Measurements from ENCODE around the gene CTAGE9. TPM values are rescaled to one million over a fixed set of nuclear protein-coding genes. Genes with fewer than 3 reads are reported as not detected.

Gene CTAGE9
- total RNA-seq, 4 donors from 2014 or later: not detected

DNA sequence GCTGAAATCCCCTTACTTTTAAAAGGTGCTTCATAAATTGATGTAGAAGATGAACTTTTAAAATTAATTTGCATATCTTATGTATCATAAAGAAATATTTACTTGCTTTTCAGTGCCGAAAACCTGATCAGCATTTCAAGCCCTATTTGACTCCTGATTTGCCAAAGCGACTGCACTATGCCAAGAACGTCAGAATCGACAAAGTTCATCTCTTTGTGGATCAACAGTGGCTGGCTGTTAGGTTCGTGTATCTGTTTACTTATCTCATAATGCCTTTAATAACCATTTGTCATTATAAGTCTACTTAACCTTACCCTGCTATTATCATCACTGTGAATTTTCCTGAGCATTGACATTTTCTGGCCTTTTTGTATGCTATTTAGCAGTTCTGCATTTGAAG, 17.4 kb downstream of the CTAGE9 start:
- H3K27me3 ChIP-seq: no peaks in the 10 kb centered on the region
- WGBS, 2 donors (ENCODE audit: low coverage in 1 of 2): 73 to 81% methylated on average over 3 to 5 of the region's 5 CpGs
- H3K4me1 ChIP-seq: no peaks in the 10 kb centered on the region
- H3K9me3 ChIP-seq: no peaks in the 10 kb centered on the region
- H3K36me3 ChIP-seq: no peaks in the 10 kb centered on the region
- TF ChIP-seq POLR2A (IDR thresholded peaks at IDR 0.05): no peak
- no peak for TF ChIP-seq POLR2AphosphoS5 (IDR thresholded peaks at IDR 0.05)
- no peak for TF ChIP-seq EP300 (IDR thresholded peaks at IDR 0.05)
- no peak overlapping the region for H3K27ac ChIP-seq
- ATAC-seq: no peak
- no peak overlapping the region for H3K4me3 ChIP-seq

- ATAC-seq: no peak
- H3K36me3 ChIP-seq: no peaks in the 10 kb centered on the region
- no peak for TF ChIP-seq POLR2AphosphoS5 (IDR thresholded peaks at IDR 0.05)
- TF ChIP-seq, protein P1, sequence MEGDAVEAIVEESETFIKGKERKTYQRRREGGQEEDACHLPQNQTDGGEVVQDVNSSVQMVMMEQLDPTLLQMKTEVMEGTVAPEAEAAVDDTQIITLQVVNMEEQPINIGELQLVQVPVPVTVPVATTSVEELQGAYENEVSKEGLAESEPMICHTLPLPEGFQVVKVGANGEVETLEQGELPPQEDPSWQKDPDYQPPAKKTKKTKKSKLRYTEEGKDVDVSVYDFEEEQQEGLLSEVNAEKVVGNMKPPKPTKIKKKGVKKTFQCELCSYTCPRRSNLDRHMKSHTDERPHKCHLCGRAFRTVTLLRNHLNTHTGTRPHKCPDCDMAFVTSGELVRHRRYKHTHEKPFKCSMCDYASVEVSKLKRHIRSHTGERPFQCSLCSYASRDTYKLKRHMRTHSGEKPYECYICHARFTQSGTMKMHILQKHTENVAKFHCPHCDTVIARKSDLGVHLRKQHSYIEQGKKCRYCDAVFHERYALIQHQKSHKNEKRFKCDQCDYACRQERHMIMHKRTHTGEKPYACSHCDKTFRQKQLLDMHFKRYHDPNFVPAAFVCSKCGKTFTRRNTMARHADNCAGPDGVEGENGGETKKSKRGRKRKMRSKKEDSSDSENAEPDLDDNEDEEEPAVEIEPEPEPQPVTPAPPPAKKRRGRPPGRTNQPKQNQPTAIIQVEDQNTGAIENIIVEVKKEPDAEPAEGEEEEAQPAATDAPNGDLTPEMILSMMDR (IDR thresholded peaks at IDR 0.05): no peak
- TF ChIP-seq EP300 (IDR thresholded peaks at IDR 0.05): no peak
- TF ChIP-seq POLR2A (IDR thresholded peaks at IDR 0.05): no peak
- H3K27me3 ChIP-seq: no peaks in the 10 kb centered on the region
- no peaks in the 10 kb centered on the region for H3K4me1 ChIP-seq
- no peaks in the 10 kb centered on the region for H3K9me3 ChIP-seq
- H3K4me3 ChIP-seq: no peak overlapping the region
- no peak overlapping the region for H3K27ac ChIP-seq
Observed at GRCh38 chr6:131692589-131692988, 18.2 kb downstream of the CTAGE9 start.

GRCh38 chr6:131692031-131692430, 18.8 kb downstream of the CTAGE9 start:
- no peak overlapping the region for H3K27ac ChIP-seq
- ATAC-seq: no peak
- TF ChIP-seq EP300 (IDR thresholded peaks at IDR 0.05) (no peak), POLR2A (IDR thresholded peaks at IDR 0.05) (no peak)
- TF ChIP-seq, protein P1 (IDR thresholded peaks at IDR 0.05): no peak
- no peaks in the 10 kb centered on the region for H3K36me3 ChIP-seq
- no peaks in the 10 kb centered on the region for H3K9me3 ChIP-seq
- H3K27me3 ChIP-seq: no peaks in the 10 kb centered on the region
- no peak overlapping the region for H3K4me3 ChIP-seq
- 25 to 50% methylated on average over 1 of the region's 1 CpG for WGBS, 2 donors (ENCODE audit: low coverage in 1 of 2)
- H3K4me1 ChIP-seq: no peaks in the 10 kb centered on the region

- Histone ChIP-seq H3K4me3 (no peak overlapping the region), H3K9me3 (no peaks in the 10 kb centered on the region), H3K4me1 (no peaks in the 10 kb centered on the region), H3K27ac (no peak overlapping the region), H3K36me3 (no peaks in the 10 kb centered on the region), H3K27me3 (no peaks in the 10 kb centered on the region)
- TF ChIP-seq POLR2AphosphoS5 (IDR thresholded peaks at IDR 0.05): no peak
- no peak for TF ChIP-seq EP300 (IDR thresholded peaks at IDR 0.05)
- TF ChIP-seq, protein P1 (IDR thresholded peaks at IDR 0.05): no peak
- no peak for TF ChIP-seq POLR2A (IDR thresholded peaks at IDR 0.05)
- no peak for ATAC-seq
- WGBS, 2 donors (ENCODE audit: low coverage in 1 of 2): 64 to 100% methylated on average over 1 of the region's 1 CpG
Observed at GRCh38 chr6:131688286-131688685, 22.5 kb downstream of the CTAGE9 start.

- no peaks in the 10 kb centered on the region for H3K36me3 ChIP-seq
- H3K4me3 ChIP-seq: no peak overlapping the region
- H3K9me3 ChIP-seq: no peaks in the 10 kb centered on the region
- no peak overlapping the region for H3K27ac ChIP-seq
- no peaks in the 10 kb centered on the region for H3K27me3 ChIP-seq
- TF ChIP-seq, protein P1 (IDR thresholded peaks at IDR 0.05): no peak
- TF ChIP-seq EP300 (IDR thresholded peaks at IDR 0.05) (no peak), POLR2AphosphoS5 (IDR thresholded peaks at IDR 0.05) (no peak), POLR2A (IDR thresholded peaks at IDR 0.05) (no peak)
- H3K4me1 ChIP-seq: no peaks in the 10 kb centered on the region
- WGBS, 2 donors (ENCODE audit: low coverage in 1 of 2): 95 to 100% methylated on average over 3 of the region's 3 CpGs
- ATAC-seq: no peak
Observed at GRCh38 chr6:131687022-131687421, 23.8 kb downstream of the CTAGE9 start.
